GM21390 (cell line): ENCODE measurements around the gene RNF130.
"Not testable (repeated sequence)": the region's sequence is repeated elsewhere in the genome, so short reads cannot be mapped to it uniquely, and the experiment has no call there.

Experiments used
- ATAC-seq: cut with Tn5 transposase; IDR thresholded peaks from one replicate; pipeline ENCODE4 v1.9.1; 2021; ENCODE audit not compliant: unreplicated experiment

Gene RNF130

DNA sequence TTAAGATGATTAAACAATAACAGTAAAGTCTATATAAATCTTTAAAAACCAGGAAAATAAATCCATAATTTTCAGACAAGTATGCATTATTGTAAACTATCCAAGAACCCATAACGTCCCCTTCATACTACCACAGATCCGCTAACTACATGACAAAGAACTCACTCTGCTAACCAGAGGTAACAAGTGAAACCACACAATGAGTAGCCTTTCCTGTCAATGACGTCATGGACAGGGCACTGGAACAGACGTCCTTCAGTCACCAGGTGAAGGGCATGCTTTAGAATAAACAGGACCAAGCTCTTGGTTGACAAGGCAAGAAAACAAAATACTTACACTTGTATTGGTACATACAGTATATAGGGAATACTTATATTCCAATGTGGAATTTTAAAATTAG is 45.2 kb downstream of the RNF130 start:
- no peak for ATAC-seq

DNA sequence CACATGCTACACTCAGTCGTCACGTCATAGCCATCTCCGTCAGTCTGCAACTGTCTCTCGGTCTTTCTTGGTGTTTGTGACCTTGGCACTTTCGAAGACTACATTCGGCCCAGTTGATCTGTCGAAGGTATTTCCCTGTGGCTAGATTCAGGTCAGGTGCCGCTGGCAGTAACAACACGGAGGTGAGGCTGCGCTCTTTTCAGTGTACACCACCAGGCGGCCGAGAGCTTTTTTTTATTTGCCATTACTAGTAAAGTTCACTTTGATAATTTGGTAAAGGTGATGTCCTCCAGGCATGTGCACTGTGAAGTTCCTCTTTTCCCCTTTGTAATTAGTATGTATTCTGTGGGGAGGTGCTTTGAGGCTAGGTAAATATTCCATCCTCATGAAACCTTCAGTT is 49.7 kb downstream of the RNF130 start:
- no peak for ATAC-seq

GRCh38 chr5:180020176-180020575 is 51.4 kb downstream of the RNF130 start:
- no peak for ATAC-seq

GRCh38 chr5:180018347-180019060 is 53.1 kb downstream of the RNF130 start:
- no peak for ATAC-seq

- ATAC-seq: not testable (repeated sequence)
These were observed 56.0 kb downstream of the RNF130 start for GRCh38 chr5:180015523-180015922.

DNA sequence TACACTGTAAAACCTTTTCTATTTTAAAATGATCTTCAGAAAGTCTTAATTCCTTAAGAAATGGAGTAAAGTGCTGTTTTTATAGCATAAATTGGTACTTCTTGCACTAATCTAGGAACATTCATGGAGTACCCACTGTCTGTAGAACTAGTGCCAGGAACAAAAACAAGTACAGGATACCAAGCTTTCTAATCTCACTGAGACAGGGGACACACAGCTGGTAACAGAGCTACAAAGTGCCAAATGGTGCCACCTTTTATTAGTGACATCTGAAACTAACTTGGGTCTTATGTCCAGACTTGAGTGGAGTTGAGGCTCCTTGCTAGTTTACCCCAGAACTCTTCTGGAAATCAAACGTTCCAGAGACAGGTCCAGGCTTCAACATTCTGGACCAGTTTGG is 57.9 kb downstream of the RNF130 start:
- no peak for ATAC-seq

GRCh38 chr5:180012316-180012715 is 59.2 kb downstream of the RNF130 start:
- no peak for ATAC-seq

DNA sequence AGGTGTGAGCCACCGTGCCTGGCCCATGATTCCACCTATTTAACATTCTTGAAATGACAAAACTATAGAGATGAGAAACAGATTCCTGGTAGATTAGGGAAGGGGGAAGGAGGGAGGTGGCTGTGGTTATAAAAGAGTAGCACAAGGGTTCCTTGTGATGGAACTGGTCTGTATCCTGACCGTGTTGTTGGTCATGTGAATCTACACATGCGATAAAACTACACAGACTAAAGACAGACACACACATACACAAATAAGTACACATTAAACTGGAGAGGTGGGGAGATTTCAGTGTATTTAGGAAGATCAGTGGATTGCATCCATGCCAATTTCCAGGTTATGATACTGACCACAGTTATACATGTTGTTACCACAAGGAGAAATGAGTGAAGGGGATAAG is 60.9 kb downstream of the RNF130 start:
- ATAC-seq: no peak

DNA sequence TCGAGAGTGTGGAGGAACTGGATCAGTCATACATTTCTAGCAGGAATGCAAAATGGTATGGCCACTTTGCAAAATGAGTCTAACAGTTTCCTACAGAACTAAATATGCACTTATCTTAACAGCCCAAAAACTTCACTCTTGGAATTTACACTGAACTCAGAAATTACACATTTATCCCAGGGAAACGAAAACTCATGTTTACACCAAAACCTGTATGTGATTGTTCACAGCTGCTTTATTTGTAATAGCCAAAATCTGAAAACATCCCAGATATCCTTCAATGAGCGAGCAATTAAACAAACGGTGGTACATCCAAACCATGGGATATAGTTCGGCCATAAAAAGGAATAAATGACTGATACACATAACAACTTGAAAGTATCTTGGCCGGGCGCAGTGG is 62.0 kb downstream of the RNF130 start:
- ATAC-seq: no peak

DNA sequence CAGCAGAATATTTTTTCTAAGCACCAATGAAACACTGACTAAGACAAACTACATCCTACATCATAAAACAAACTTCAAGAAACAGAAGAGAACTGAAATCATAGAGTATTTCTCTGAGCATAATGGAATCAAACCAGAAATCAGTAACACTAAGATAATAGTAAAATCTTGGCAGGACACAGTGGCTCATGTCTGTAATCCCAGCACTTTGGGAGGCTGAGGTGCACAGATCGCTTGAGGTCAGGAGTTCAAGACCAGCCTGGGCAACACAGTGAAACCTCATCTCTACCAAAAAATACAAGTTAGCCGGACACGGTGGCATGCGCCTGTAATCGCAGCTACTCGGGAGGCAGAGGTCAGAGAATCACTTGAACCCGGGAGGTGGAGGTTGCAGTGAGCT is 63.1 kb downstream of the RNF130 start:
- ATAC-seq: no peak

DNA sequence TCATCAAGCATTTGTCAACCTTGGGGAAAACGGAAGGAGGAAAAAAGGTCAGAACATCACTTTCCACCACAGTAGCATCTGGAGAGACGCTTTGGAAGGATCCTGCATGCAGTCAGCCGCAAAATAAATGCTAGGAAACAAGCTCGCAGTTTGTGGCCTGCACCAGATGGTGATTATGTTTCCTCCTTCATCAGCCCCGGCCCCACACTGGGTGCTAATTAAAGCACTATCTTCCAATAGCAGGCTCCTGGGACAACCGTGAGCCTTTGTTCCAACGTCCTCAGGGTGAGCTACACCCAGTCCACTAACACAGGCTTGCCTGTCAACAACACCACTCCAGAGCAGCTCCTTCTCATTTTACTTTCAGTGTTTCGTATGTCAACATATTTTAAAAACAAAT is 64.0 kb downstream of the RNF130 start:
- ATAC-seq: no peak

DNA sequence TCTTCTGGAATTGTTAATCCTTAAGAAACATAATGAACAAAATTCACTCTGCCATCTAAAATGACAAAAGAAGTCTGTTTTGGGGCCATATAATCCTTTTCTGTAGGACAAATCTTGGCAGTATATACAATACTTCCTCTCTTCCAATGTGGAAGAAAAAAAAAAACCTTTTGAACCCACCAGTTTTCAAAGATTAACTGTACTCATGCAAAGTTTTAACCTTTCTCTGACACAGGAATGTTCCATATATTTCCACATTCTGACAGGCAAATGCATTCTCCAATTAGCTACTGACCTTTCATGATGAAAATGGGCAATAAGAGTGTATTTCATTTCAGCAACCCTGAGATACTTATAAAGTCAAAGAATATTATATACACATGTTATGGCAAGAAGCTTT is 65.4 kb downstream of the RNF130 start:
- ATAC-seq: no peak

- no peak for ATAC-seq
These were observed 68.4 kb downstream of the RNF130 start for GRCh38 chr5:180003127-180003526.

DNA sequence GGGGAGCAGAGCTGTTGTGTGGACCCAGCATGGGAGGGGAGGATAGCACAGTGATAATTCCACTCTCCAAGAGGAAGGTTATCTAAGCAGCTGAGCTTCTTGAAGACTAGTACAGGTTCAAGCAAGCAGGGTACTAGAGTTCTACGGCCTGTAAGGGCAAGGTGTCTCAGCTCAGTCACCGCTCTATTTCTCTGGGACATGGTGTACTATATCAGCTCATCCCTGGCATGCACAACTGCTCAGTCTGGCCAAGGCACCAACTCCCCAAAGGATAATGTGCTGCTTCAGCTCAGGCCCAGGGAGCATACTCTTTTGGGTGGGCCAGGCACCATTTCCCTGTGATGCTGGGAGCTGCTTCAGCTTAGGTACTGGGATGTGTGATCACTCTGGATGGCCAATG is 69.8 kb downstream of the RNF130 start:
- no peak for ATAC-seq

DNA sequence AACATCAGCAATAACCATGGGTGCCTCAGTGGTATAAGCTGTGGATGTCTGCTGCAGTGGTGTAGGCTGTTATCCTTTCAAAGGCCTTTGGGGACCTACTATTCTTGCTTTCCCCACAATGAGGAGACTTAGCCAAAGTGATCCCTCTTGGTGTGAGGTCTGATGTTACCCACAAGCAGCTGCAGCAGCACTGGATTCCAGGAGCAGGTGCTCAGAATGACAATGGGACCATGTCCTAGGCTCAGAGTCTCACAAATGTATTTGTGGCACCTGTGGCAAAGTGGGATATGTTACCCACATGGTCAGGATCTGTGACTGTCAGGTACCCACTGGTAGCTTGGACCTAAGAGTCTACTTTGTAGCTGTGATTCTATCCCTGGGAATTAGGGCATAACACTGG is 70.4 kb downstream of the RNF130 start:
- ATAC-seq: no peak

DNA sequence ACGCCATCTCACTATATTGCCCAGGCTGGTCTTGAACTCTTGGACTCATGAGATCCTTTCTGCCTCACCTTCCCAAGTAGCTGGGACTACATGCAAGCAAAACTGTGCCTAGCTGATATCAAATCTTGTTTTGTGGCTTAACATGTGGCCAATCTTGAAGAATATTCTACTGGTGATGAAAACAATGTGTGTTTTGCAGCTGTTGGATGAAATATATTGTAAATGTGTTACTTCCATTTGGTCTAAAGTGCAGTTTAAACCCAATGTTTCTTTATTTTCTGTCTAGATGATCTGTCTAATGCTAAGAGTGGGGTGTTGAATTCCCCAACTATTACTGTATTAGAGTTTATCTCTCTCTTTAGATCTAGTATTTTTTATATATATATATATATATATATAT is 73.1 kb downstream of the RNF130 start:
- no peak for ATAC-seq

DNA sequence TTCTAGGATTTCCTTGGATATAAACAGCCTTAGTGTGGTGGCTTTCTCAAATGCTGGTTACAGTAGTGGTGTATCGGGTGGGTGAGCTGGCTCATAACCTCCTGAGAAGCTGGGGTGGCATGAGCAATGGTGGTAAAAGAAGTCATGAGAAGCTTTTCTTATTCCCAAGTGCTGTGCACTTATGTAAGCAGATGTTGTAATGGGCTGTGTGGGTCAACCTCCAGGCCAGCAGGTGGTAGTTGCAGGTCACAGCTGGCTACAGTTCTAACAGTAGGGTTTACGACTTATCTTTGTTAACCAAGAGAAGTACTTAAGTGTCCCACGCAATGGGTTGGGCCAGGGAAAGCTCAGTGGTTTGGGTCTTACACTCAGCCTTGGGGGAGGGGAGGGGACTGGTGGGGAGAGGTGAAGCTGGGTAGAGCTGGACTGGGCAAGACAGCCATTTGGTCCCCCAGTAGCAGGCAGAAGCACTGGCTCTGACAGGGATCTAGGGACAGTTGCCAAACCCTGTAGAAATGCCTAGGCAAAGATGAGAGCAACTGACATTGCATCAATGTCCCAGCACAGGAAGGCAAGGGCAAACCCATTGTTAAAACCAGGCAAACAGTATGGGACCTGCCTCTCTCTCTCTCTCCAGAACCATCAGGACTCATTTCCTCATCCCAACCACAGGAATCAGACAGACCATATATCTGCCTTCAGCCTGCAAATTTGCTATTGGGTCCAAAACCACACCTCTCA is 76.8 kb downstream of the RNF130 start:
- ATAC-seq: no peak

- ATAC-seq: not testable (repeated sequence)
These were observed 78.7 kb downstream of the RNF130 start for GRCh38 chr5:179992855-179993254.

GRCh38 chr5:179991106-179991505 is 80.5 kb downstream of the RNF130 start:
- no peak for ATAC-seq

- not testable (repeated sequence) for ATAC-seq
These were observed 81.0 kb downstream of the RNF130 start for GRCh38 chr5:179990525-179990924.

DNA sequence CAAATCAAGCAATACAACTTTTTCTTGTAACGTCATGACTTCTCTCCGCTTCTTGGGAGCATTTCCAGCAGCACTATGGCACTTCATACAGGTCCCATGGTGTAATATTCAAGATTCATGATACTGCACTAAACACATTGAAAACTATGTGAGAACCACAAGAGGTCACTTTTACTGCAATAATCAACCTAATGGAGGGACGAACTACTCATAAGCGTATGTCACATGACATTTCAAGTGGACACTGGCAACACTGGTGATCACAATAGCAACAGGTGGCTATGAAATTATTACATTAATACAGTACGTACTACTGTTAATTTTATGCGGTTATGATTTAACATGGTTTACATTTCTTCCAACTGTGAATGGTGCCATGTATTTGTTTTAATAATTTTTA is 85.2 kb downstream of the RNF130 start:
- ATAC-seq: no peak

- ATAC-seq: no peak
These were observed 89.9 kb downstream of the RNF130 start for GRCh38 chr5:179981636-179982035.

- no peak for ATAC-seq
These were observed 90.8 kb downstream of the RNF130 start for GRCh38 chr5:179980767-179981166.
